HepG2 (cell line): Measurements from ENCODE around the gene IFIT5. TPM values are rescaled to one million over a fixed set of nuclear protein-coding genes. Genes with fewer than 3 reads are reported as not detected.

Source experiments
- ATAC-seq: fragments of 200-7000 bp; cut with Tn5 transposase; 3 replicates; pipeline ENCODE4 v1.9.1; 2020; ENCODE audit warnings: mild to moderate bottlenecking, moderate library complexity
- BruUV-seq: library from RNA; stranded (reverse); fragments of 400-500 nt; replicated peaks from 2 replicates; lab custom pipeline; 2021; lab: Mats Ljungman, UMichigan
- CTCF ChIA-PET: fragments of 300-600 bp; formaldehyde crosslinking; extraction: SDS; loops from one replicate; lab custom pipeline; 2021; ENCODE audit warnings: low total read pairs, inconsistent platforms, low intra/inter-chr PET ratio; lab: Yijun Ruan, JAX
- POLR2A ChIA-PET: fragments of 350-600 bp; sonication (Branson Sonifier 250); formaldehyde crosslinking; loops from one replicate; lab custom pipeline; 2020; ENCODE audit warnings: antibody characterized with exemption, inconsistent platforms; lab: Yijun Ruan, JAX
- DNase-seq: peaks from one replicate; pipeline ENCODE4 v3.0.0-alpha.2; 2015; ENCODE audit warnings: low spot score
- FAIRE-seq: peaks from 3 replicates; lab custom pipeline; 2011; peaks lifted over from hg19 to GRCh38; lab: Jason Lieb, UNC
- H2AFZ ChIP-seq: one replicate; pipeline ENCODE4 v1.6.1; 2011; ENCODE audit warnings: low read length, inconsistent platforms
- H3K27ac ChIP-seq: fragments of 300-600 bp; 3 replicates; pipeline ENCODE4 v1.8.0; 2011; ENCODE audit warnings: mixed run types, mild to moderate bottlenecking, mixed read lengths, low read length, inconsistent platforms; ENCODE audit not compliant: insufficient read depth; ENCODE audit errors: extremely low read length
- H3K27me3 ChIP-seq, 2 experiments: fragments of 200-600 bp in 1 of 2; 2 replicates in 1 of 2; 3 replicates in 1 of 2; pipeline versions ENCODE4 v1.6.0 to v1.8.0; 2011; ENCODE audit warnings: low read length in 2 of 2, mild to moderate bottlenecking in 2 of 2, moderate library complexity in 2 of 2, inconsistent platforms in 1 of 2; ENCODE audit not compliant: insufficient read depth in 2 of 2, control insufficient read depth in 1 of 2
- H3K36me3 ChIP-seq, 2 experiments: fragments of 200-600 bp in 1 of 2; replicated peaks in 1 of 2; 2 replicates in 1 of 2; 3 replicates in 1 of 2; pipeline versions ENCODE4 v1.5.1 to v1.8.0; 2011; ENCODE audit warnings: low read length in 2 of 2, inconsistent platforms in 1 of 2; ENCODE audit not compliant: insufficient read depth in 2 of 2, control insufficient read depth in 1 of 2
- H3K4me1 ChIP-seq: 2 replicates; pipeline ENCODE4 v1.5.1; 2012; ENCODE audit warnings: low read length, inconsistent platforms; ENCODE audit not compliant: insufficient read depth
- H3K4me2 ChIP-seq: 2 replicates; pipeline ENCODE4 v1.6.0; 2011; ENCODE audit warnings: low read depth, low read length, inconsistent platforms
- H3K4me3 ChIP-seq, 3 experiments: fragments of 200-600 bp in 1 of 3; sonication (generic), shearing (Covaris generic) in 1 of 3; replicated peaks in 1 of 3; 2 replicates each; pipeline ENCODE4 v1.5.1; 2011 to 2016; ENCODE audit warnings: low read length in 3 of 3, inconsistent platforms in 2 of 3, low read depth in 2 of 3, mild to moderate bottlenecking in 2 of 3, control low read depth in 1 of 3, mixed read lengths in 1 of 3; ENCODE audit not compliant: insufficient read depth in 1 of 3
- H3K79me2 ChIP-seq: one replicate; pipeline ENCODE4 v1.6.1; 2011; ENCODE audit warnings: low read length, inconsistent platforms; ENCODE audit not compliant: insufficient read depth
- H3K9ac ChIP-seq: 2 replicates; pipeline ENCODE4 v1.6.0; 2011; ENCODE audit warnings: mild to moderate bottlenecking, low read depth, low read length, inconsistent platforms; ENCODE audit not compliant: insufficient read depth
- H3K9me3 ChIP-seq: 2 replicates; pipeline ENCODE4 v1.5.1; 2012; ENCODE audit warnings: mild to moderate bottlenecking, low read length
- H4K20me1 ChIP-seq: 2 replicates; pipeline ENCODE4 v1.6.0; 2011; ENCODE audit warnings: inconsistent platforms, mild to moderate bottlenecking, low read length, moderate library complexity; ENCODE audit not compliant: insufficient read depth
- ARHGAP35 ChIP-seq: sonication (generic); formaldehyde crosslinking; IDR thresholded peaks from 2 replicates; pipeline ENCODE4 v1.9.0; 2022; ENCODE audit warnings: mild to moderate bottlenecking, inconsistent platforms, moderate library complexity, missing genetic modification reagents, borderline replicate concordance
- GABPA ChIP-seq, 2 experiments: IDR thresholded peaks; 2 replicates each; pipeline ENCODE4 v1.6.1; 2011 to 2016; ENCODE audit warnings: low read depth in 2 of 2, low read length in 1 of 2, missing biosample characterization in 1 of 2, missing genetic modification characterization in 1 of 2
- GZF1 ChIP-seq: sonication (generic); formaldehyde crosslinking; IDR thresholded peaks from 2 replicates; pipeline ENCODE4 v1.5.1; 2020; ENCODE audit warnings: mild to moderate bottlenecking, missing genetic modification reagents
- HIVEP1 ChIP-seq: sonication (generic); formaldehyde crosslinking; IDR thresholded peaks from 2 replicates; pipeline ENCODE4 v1.4.0; 2020; ENCODE audit warnings: mild to moderate bottlenecking, missing genetic modification reagents
- HNF1B ChIP-seq: sonication (generic); formaldehyde crosslinking; IDR thresholded peaks from 2 replicates; pipeline ENCODE4 v1.5.1; 2020; ENCODE audit warnings: mild to moderate bottlenecking, moderate library complexity, missing genetic modification reagents
- MAFG ChIP-seq: sonication (generic); formaldehyde crosslinking; IDR thresholded peaks from 2 replicates; pipeline ENCODE4 v1.5.1; 2020; ENCODE audit warnings: mild to moderate bottlenecking, missing genetic modification reagents
- PAXIP1 ChIP-seq: sonication (generic); formaldehyde crosslinking; conservative IDR thresholded peaks from 2 replicates; pipeline ENCODE4 v1.4.0; 2020; ENCODE audit warnings: mild to moderate bottlenecking, missing genetic modification reagents, moderate library complexity
- ZMYM3 ChIP-seq: sonication (generic); formaldehyde crosslinking; IDR thresholded peaks from 2 replicates; pipeline ENCODE4 v1.5.1; 2020; ENCODE audit warnings: mild to moderate bottlenecking, missing genetic modification reagents
- ZNF282 ChIP-seq: fragments of 450-650 bp; IDR thresholded peaks from 2 replicates; pipeline ENCODE4 v1.6.1; 2018; ENCODE audit not compliant: partially characterized antibody
- ZNF350 ChIP-seq: sonication (generic); formaldehyde crosslinking; IDR thresholded peaks from 2 replicates; pipeline ENCODE4 v1.4.0; 2020; ENCODE audit warnings: mild to moderate bottlenecking, low read depth, missing genetic modification reagents, borderline replicate concordance
- ZNF720 ChIP-seq: sonication (generic); formaldehyde crosslinking; IDR thresholded peaks from 2 replicates; pipeline ENCODE4 v1.4.0; 2020; ENCODE audit warnings: missing genetic modification reagents
- in situ Hi-C: cut with HindIII; loops from 2 replicates; pipeline ENCODE4 v1.10.0; 2017; ENCODE audit warnings: low pct_unique_long_range_greater_than_20kb; ENCODE audit not compliant: extremely low pct_ligation_motif_present
- intact Hi-C: fragments of 100-400 bp; cut with micrococcal nuclease; formaldehyde crosslinking; loops from one replicate; pipeline ENCODE4 v1.10.0; 2022; ENCODE audit not compliant: unreplicated experiment
- polyA plus RNA-seq, 8 experiments: library from polyadenylated mRNA; depleted of rRNA in 3 of 8; stranded (reverse) in 7 of 8; unstranded in 1 of 8; fragments of >200 nt; fragmentation: Illumina TruSeq in 4 of 8; extraction: Trizol in 4 of 8; gene quantifications; 2 replicates each; pipeline versions ENCODE4 v1.2.1 to v1.2.3, GENCODE V29; 2011 to 2016; ENCODE audit warnings: low read depth in 4 of 8, missing spikeins in 1 of 8, mixed read lengths in 1 of 8; ENCODE audit not compliant: insufficient read depth in 1 of 8
- total RNA-seq, 5 experiments: library from RNA; depleted of rRNA; stranded (reverse); fragments of >200 nt; fragmentation: Illumina TruSeq; extraction: Trizol; gene quantifications; 2 replicates each; pipeline ENCODE4 v1.2.3, GENCODE V29; 2016; ENCODE audit warnings: low read depth in 1 of 5

The IFIT5 gene
- total and polyA plus RNA-seq, 2 of the 13 experiments (the other 11 are each of a cell fraction or from before 2014, with no cell fraction given): 2.2 to 8.3 TPM

- TF ChIP-seq PAXIP1 (CRISPR knock-in tag) (peak; percentile 76), MAFG (CRISPR knock-in tag) (no peak), ZNF282 (no peak), HIVEP1 (CRISPR knock-in tag) (no peak), ZMYM3 (CRISPR knock-in tag) (no peak), ZNF720 (no peak), GZF1 (no peak)
Measured at GRCh38 chr10:89373916-89374711, 40.3 kb upstream of the IFIT5 start (continued).

GRCh38 chr10:89374713-89375141 is 39.6 kb upstream of the IFIT5 start:
- FAIRE-seq: no peak
- Histone ChIP-seq H3K36me3 (no peaks in the 10 kb centered on the region), H3K4me1 (peaks cover 45% of the 10 kb centered on the region), H3K27me3 (no peaks in the 10 kb centered on the region), H3K4me3 (0 out of 6 replicates have a peak overlapping the region, but pooled peaks of 2 of the 3 experiments have one; percentile 4 to 30), H3K9ac (peak overlapping the region; percentile 14; the same call in 1 of the 2 replicates), H4K20me1 (no peaks in the 10 kb centered on the region), H3K27ac (peak overlapping the region; percentile 76), H3K9me3 (no peaks in the 10 kb centered on the region), H3K4me2 (peak overlapping the region; percentile 69), H3K79me2 (no peaks in the 10 kb centered on the region), H2AFZ (no peak overlapping the region)
- intact Hi-C loops (loop anchor here (2.0 kb wide), 1 partner anchor 18 kb away; the partner anchor contains the start of gene IFIT1), in situ Hi-C loops (loop anchor here (5.0 kb wide), 1 partner anchor 117 kb away; no protein-coding TSS in a partner anchor)
- ATAC-seq: peak; percentile 57
- TF ChIP-seq ZNF350: 0 out of 2 replicates have a peak, but pooled peaks have one; percentile 33
- no peak for TF ChIP-seq GABPA (IDR thresholded peaks at IDR 0.05; ENCODE audit: low read depth, low read length)
- TF ChIP-seq GABPA (CRISPR knock-in tag; IDR thresholded peaks at IDR 0.05; ENCODE audit: low read depth): no peak
- TF ChIP-seq ARHGAP35 (CRISPR knock-in tag): no peak
- TF ChIP-seq HNF1B (CRISPR knock-in tag): 0 out of 2 replicates have a peak, but pooled peaks have one; percentile 12
- DNase-seq: no peak
- ChIA-PET POLR2A (interaction anchor here (1.2 kb wide), 1 partner anchor 40 kb away, joined by 3 read pairs; no protein-coding TSS in a partner anchor), CTCF (no interaction called here)
- BruUV-seq: no TSS peak
